Neural cell (in vitro differentiated cells): ENCODE data around the gene MIEN1.

Experiments
- EP300 ChIP-seq: fragments of 450-650 bp; conservative IDR thresholded peaks from 2 replicates; pipeline ENCODE4 v1.6.1; 2014; ENCODE audit warnings: antibody characterized with exemption, mild to moderate bottlenecking, moderate library complexity; ENCODE audit not compliant: poor library complexity, severe bottlenecking
- EZH2 ChIP-seq: fragments of 200-600, 300-800 bp; shearing (Covaris generic), sonication (generic); IDR thresholded peaks from 2 replicates; pipeline ENCODE4 v1.6.1; 2014; ENCODE audit warnings: antibody characterized with exemption, low read length, borderline replicate concordance, mild to moderate bottlenecking; ENCODE audit not compliant: insufficient read depth, poor library complexity, severe bottlenecking
- POLR2AphosphoS5 ChIP-seq: IDR thresholded peaks from 2 replicates; pipeline ENCODE4 v1.6.1; 2012
- RAD21 ChIP-seq: fragments of 450-650 bp; conservative IDR thresholded peaks from 2 replicates; pipeline ENCODE4 v1.6.1; 2014; ENCODE audit warnings: antibody characterized with exemption, mild to moderate bottlenecking, moderate library complexity
- SMC3 ChIP-seq: fragments of 450-650 bp; conservative IDR thresholded peaks from 2 replicates; pipeline ENCODE4 v1.6.1; 2014; ENCODE audit warnings: antibody characterized with exemption, mild to moderate bottlenecking, moderate library complexity; ENCODE audit not compliant: poor library complexity
- TAF1 ChIP-seq: IDR thresholded peaks from 2 replicates; pipeline ENCODE4 v1.6.1; 2012; ENCODE audit warnings: low read depth
- TF ChIP-seq, protein P1 (sequence below): fragments of 450-650 bp; IDR thresholded peaks from 2 replicates; pipeline ENCODE4 v1.5.1; 2014; ENCODE audit warnings: antibody characterized with exemption, mild to moderate bottlenecking, moderate library complexity; ENCODE audit not compliant: poor library complexity, severe bottlenecking
- TF ChIP-seq, protein P2 (sequence below): IDR thresholded peaks from 2 replicates; pipeline ENCODE4 v1.6.1; 2012; ENCODE audit warnings: borderline replicate concordance

DNA sequence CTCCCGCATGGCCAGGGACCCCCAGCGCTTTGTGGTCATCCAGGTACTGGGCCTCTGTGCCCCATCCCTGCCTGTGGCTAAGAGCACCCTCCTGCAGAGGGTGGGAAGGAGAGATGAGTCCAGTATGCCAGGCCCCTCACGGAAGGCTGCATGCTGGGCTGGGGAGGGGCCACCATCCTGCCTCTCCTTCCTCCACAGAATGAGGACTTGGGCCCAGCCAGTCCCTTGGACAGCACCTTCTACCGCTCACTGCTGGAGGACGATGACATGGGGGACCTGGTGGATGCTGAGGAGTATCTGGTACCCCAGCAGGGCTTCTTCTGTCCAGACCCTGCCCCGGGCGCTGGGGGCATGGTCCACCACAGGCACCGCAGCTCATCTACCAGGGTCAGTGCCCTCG is 3.7 kb downstream of the MIEN1 start:
- TF ChIP-seq EZH2 (no peak), EP300 (no peak), RAD21 (no peak), SMC3 (no peak), POLR2AphosphoS5 (no peak), TAF1 (no peak)
- TF ChIP-seq, protein P1, sequence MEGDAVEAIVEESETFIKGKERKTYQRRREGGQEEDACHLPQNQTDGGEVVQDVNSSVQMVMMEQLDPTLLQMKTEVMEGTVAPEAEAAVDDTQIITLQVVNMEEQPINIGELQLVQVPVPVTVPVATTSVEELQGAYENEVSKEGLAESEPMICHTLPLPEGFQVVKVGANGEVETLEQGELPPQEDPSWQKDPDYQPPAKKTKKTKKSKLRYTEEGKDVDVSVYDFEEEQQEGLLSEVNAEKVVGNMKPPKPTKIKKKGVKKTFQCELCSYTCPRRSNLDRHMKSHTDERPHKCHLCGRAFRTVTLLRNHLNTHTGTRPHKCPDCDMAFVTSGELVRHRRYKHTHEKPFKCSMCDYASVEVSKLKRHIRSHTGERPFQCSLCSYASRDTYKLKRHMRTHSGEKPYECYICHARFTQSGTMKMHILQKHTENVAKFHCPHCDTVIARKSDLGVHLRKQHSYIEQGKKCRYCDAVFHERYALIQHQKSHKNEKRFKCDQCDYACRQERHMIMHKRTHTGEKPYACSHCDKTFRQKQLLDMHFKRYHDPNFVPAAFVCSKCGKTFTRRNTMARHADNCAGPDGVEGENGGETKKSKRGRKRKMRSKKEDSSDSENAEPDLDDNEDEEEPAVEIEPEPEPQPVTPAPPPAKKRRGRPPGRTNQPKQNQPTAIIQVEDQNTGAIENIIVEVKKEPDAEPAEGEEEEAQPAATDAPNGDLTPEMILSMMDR = no peak
- TF ChIP-seq, protein P2, sequence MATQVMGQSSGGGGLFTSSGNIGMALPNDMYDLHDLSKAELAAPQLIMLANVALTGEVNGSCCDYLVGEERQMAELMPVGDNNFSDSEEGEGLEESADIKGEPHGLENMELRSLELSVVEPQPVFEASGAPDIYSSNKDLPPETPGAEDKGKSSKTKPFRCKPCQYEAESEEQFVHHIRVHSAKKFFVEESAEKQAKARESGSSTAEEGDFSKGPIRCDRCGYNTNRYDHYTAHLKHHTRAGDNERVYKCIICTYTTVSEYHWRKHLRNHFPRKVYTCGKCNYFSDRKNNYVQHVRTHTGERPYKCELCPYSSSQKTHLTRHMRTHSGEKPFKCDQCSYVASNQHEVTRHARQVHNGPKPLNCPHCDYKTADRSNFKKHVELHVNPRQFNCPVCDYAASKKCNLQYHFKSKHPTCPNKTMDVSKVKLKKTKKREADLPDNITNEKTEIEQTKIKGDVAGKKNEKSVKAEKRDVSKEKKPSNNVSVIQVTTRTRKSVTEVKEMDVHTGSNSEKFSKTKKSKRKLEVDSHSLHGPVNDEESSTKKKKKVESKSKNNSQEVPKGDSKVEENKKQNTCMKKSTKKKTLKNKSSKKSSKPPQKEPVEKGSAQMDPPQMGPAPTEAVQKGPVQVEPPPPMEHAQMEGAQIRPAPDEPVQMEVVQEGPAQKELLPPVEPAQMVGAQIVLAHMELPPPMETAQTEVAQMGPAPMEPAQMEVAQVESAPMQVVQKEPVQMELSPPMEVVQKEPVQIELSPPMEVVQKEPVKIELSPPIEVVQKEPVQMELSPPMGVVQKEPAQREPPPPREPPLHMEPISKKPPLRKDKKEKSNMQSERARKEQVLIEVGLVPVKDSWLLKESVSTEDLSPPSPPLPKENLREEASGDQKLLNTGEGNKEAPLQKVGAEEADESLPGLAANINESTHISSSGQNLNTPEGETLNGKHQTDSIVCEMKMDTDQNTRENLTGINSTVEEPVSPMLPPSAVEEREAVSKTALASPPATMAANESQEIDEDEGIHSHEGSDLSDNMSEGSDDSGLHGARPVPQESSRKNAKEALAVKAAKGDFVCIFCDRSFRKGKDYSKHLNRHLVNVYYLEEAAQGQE = no peak
